ENCODE measurements around the gene TGFBR1.

- TF ChIP-seq EZH2 (optimal IDR thresholded peaks at IDR 0.05; ENCODE audit: low read depth, low read length) (no peak), EZH2phosphoT487 (IDR thresholded peaks at IDR 0.05; ENCODE audit: low read length) (no peak)
- TF ChIP-seq, protein P1, sequence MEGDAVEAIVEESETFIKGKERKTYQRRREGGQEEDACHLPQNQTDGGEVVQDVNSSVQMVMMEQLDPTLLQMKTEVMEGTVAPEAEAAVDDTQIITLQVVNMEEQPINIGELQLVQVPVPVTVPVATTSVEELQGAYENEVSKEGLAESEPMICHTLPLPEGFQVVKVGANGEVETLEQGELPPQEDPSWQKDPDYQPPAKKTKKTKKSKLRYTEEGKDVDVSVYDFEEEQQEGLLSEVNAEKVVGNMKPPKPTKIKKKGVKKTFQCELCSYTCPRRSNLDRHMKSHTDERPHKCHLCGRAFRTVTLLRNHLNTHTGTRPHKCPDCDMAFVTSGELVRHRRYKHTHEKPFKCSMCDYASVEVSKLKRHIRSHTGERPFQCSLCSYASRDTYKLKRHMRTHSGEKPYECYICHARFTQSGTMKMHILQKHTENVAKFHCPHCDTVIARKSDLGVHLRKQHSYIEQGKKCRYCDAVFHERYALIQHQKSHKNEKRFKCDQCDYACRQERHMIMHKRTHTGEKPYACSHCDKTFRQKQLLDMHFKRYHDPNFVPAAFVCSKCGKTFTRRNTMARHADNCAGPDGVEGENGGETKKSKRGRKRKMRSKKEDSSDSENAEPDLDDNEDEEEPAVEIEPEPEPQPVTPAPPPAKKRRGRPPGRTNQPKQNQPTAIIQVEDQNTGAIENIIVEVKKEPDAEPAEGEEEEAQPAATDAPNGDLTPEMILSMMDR (IDR thresholded peaks at IDR 0.05; ENCODE audit: low read length): no peak
Observed at GRCh38 chr9:99105152-99106043, 485 bp downstream of the TGFBR1 start.

Measured in MM.1S (cell line).